RPMI8226 (cell line): ENCODE results near the gene RNF13.

Experiments
- DNase-seq: peaks from one replicate; pipeline ENCODE4 v3.0.0-alpha.2; 2015

RNF13 gene

GRCh38 chr3:150006794-150007193 is 193.8 kb downstream of the RNF13 start:
- no peak for DNase-seq
